CD4-positive, alpha-beta T cell treated with Interleukin-17A for 1 hour (primary cell): Measurements from ENCODE around the gene GGA1.
A peak's percentile ranks its signal among the peaks of the same experiment; 100 is the strongest.
"Not testable (repeated sequence)": the region's sequence is repeated elsewhere in the genome, so short reads cannot be mapped to it uniquely, and the experiment has no call there.

Source experiments
- DNase-seq: peaks from one replicate; pipeline ENCODE4 v3.0.0-alpha.2; 2020

Gene GGA1

DNA sequence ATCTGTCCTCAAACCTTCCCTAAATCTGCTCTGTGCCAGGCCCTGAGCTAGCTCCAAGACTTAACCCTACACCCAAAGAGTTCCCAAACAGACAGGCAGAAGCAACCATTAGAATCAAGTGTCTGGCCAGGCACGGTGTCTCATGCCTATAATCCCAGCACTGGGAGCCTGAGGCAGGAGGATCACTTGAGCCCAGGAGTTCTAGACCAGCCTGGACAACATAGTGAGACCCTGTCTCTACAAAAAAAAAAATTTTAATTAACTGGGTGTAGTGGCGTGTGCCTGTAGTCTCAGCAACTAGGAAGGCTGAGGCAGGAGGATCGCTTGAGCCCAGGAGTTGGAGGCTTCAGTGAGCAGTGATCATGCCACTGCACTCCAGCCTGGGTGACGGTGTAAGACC lies 47.9 kb downstream of the GGA1 start:
- not testable (repeated sequence) for DNase-seq

DNA sequence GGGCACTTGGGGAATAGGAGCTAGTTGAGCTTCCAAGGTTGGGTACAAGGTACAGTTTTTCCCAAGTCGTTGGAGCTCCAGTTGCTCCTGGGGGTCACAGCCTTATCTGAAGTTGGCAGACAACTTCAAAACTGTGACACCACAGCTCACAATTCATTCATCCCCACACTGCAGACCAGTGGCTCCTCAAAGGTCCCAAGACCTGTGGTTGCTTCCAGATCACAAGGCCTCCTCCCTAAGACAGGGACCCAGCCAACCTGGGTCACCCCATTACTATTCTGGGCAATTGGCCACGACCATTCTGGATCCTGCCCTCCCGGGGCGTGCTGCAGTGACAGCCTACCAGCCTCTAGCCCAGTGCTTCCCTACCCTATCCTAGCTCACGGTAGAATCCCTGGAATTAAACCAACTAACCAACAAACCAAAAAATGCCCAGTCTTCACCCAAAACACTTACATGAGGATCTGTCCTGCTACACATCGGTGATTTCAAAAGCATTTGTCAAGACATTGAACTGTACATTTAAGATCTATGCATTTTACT lies 49.0 kb downstream of the GGA1 start:
- no peak for DNase-seq

DNA sequence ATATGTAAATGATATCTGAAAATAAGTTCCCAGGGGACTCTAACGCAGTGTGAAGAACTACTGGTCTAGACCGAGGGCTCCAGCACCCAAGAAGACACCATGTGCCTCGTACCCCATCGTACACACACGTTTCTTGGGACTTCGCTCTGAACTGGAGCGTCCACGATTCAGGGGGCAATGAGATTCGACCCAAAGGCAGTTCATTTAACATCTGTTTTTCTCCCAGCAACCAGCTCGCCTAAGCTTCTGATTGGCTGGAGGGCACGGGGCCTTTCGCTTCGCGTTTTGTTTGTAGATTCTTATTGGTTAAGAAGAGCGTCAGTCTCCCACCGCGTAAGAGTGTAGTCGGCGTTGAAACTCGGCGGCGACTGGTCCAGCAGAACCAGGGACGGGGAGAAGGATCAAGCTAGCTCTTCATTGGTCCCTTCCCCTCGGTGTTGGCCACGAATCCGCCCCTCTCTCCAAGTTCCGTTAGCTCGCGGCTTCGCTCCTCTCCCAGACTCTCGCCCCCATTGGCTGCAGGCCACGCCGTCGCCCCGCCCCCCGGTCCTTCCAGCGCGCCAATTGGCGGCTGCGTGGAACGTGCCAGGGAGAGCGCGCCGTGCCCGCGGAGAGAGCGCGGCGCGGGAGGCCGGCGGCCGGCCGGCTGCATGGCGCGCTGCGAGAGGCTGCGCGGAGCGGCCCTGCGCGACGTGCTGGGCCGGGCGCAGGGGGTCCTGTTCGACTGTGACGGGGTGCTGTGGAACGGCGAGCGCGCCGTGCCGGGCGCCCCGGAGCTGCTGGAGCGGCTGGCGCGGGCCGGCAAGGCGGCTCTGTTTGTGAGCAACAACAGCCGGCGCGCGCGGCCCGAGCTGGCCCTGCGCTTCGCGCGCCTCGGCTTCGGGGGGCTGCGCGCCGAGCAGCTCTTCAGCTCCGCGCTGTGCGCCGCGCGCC lies 49.8 kb downstream of the GGA1 start, which contains the start of gene PDXP:
Gene PDXP (plus strand): TSS at position 591 of the 933 bp plus-strand sequence. CDS start 60 bp downstream, at position 651.
- DNase-seq: peak; percentile 99

DNA sequence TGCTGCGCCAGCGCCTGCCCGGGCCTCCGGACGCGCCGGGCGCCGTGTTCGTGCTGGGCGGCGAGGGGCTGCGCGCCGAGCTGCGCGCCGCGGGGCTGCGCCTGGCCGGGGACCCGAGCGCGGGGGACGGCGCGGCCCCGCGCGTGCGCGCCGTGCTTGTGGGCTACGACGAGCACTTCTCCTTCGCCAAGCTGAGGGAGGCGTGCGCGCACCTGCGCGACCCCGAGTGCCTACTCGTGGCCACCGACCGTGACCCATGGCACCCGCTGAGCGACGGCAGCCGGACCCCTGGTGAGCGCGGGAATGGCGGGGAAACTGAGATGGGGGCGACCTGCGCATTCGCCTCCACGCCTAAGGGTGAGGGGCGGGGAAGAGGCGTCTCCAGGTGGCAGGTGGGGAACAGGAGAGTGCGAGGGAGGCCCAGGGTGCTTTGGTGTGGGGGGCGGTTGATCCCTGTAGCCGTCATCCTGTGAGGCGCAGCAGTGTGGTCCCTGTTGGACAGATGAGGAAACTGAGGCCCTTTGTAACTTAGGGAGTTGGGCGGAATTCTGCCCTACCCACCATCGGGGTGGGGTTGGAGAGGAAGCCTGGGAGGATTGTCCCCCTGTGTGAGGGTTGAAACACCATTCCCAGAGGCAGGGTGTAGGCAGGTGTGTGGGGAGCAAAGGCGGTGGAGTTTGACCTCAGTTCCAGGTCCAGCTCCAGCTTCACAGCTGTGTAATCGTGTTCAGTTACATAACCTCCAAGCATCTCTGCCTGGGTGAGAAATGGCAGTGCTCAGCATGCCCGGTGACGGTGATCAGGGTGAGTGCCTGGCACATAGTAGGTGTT lies 50.6 kb downstream of the GGA1 start:
- DNase-seq: no peak

DNA sequence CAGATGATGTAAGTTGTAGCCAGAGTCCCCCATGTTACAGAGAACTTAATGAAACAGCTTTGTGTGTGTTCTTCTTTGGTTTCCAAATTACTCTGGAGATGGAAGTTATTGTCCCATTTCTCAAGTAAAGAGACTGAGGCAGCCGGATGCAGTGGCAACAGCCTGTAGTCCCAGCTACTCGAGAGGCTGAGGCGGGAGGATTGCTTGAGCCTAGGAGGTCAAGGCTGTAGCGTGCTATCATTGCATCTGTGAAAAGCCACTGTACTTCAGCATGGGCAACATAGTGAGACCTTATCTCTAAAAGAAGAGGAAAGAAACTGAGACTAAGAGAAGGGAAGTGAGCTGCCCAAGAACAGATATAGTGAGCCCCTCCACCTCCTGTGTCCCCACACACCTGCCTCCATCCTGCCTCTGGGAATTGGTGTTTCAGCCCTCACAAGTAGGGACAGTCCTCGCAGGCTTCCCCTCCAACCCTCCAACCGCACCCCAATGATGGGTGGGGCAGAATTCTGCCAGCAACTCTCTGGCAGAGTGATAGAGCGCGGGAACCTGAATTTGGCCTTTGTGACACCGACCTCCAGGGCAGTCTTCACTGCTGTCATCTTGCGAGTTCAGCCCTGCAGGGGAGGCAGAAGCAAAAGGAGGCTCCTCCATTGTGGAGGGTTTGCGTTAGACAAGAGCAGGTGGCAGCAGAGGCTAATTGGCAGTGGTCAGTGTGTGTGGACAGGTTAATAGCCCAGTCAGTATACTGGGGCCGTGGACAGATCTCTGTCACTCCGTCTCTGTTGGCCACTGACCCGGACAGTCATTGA lies 51.5 kb downstream of the GGA1 start:
- no peak for DNase-seq

DNA sequence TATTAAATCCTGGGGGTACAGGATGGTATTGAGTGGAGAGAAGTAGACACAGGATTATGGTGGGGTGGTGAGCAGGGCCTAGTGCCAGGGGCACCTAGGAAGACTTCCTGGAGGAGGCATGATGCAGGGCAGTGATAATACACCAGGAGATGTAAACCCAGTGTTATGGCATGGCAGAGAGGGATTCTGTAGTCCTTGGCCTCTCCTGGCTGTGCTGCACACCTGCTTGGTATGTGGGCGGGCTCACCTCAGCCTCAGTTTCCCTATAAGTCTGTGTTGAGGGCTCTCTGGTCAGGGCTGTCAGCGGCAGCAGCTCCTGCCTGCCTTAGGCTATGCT lies 52.0 kb downstream of the GGA1 start:
- DNase-seq: no peak

GRCh38 chr22:37661160-37661924 lies 52.7 kb downstream of the GGA1 start:
- peak; percentile 52 for DNase-seq

GRCh38 chr22:37662039-37662438 lies 53.4 kb downstream of the GGA1 start:
- no peak for DNase-seq

DNA sequence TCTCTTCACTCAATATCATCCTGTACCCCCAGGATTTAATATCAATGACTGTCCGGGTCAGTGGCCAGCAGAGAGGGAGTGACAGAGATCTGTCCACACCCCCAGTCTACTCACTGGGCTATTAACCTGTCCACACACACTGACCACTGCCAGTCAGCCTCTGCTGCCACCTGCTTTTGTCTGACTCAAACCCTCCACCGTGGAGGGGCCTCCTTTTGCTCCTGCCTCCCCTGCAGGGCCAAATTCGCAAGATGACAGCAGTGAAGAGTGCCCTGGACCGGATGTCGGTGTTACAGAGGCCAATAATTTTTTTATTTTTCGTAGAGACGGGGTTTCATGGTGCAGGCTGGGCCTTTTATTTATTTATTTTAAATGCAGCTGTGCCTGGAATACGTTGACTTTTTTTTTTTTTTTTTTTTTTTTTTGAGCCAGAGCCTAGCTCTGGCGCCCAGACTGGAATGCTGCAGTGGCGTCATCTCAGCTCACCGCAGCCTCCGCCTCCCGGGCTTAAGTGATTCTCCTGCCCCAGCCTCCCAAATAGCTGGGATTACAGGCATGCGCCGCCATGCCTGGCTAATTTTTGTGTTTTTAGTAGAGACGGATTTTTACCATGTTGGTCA lies 55.0 kb downstream of the GGA1 start:
- no peak for DNase-seq

DNA sequence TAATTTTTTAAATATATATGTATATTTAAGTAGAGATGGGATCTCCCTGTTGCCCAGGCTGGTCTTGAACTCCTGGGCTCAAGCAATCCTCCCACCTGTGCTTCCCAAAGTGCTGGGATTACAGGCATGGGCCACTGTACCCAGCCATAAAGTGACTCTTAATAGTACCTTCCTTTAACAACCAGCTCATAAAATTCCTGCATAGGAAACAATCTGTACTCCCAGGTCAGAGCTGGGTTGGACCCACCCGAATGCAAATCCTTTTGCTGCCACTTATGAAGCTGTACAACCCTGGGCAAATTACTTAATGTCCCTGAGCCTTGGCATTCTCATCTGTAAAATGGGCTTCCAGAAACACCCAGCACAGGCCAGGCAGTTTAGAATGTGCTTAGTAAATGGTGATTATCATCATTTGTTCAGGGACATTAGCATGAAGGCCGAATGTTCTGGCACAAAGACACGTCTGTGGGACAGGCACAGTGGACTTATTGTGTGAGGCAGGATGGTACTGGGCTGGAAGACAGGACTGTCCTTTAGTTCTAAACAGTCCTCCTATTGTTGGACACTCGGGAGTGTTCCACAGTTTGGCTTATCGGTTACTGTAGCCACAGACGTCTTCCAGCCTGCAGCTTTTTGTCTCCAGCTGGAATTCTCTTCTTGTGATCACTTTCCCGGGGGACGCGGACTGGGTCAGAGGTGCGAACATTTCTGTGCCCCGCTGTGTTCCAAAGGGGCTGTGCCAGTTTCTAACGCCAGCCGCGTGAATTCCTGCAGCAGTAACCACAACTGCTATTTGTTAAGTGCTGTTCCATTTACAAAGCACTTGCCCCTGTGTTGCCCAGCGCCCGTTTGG lies 55.8 kb downstream of the GGA1 start:
- DNase-seq: no peak

DNA sequence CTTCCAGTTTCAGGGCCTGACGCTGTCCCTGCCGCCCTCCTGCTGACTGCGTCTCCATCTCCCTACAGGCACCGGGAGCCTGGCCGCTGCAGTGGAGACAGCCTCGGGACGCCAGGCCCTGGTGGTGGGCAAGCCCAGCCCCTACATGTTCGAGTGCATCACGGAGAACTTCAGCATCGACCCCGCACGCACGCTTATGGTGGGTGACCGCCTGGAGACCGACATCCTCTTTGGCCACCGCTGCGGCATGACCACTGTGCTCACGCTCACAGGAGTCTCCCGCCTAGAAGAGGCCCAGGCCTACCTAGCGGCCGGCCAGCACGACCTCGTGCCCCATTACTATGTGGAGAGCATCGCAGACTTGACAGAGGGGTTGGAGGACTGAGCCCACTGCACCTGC lies 56.9 kb downstream of the GGA1 start:
- no peak for DNase-seq

DNA sequence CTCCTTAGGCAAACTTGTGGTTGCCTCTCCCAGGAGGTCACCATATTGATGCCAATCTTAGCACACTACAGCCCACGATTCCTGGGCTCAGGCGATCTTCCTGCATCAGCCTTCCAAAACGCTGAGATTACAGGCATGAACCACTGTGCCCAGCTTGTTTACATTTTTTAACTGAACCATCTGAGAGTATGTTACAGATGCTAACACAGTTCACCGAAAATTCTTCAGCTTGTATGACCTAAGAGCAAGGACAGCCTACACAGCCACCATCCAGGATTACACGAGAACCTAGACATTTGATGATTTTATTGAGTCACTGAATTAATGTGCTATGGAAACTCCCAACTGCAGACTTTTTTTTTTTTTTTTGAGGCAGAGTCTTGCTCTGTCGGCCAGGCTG lies 61.0 kb downstream of the GGA1 start:
- no peak for DNase-seq

DNA sequence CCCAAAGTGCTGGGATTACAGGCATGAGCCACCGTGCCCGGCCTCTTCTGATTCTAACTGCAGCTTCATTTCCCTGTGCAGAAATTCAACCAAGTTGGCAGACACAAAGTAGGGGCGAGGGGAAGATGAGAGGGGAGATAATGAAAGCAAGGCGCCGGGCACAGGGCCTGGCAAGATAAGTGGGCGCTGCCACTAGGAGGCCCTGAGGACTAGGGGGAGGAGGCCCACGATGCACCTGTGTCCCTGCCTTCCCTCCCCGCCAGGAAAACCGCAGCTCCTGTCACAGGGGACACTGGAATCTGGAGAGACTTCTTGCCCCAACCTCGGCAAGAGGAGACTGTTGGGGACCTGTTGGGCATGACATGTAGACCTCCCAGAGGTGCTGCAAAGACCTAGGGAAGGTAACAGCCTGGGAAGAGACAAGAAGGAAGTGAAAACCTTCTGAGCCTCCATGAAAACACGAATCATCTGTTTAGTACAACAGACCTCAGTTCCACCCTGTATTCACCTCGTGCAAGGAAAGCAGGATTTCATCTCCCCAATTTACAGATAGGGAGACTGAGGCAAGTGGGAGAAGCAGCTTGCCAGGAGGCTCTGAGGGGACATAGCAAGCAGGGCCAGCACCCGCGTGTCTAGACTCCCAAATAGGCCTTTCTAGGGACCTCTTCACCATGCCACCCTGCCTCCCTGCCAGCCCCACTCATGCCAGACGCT lies 63.7 kb downstream of the GGA1 start:
- peak; percentile 28 for DNase-seq

DNA sequence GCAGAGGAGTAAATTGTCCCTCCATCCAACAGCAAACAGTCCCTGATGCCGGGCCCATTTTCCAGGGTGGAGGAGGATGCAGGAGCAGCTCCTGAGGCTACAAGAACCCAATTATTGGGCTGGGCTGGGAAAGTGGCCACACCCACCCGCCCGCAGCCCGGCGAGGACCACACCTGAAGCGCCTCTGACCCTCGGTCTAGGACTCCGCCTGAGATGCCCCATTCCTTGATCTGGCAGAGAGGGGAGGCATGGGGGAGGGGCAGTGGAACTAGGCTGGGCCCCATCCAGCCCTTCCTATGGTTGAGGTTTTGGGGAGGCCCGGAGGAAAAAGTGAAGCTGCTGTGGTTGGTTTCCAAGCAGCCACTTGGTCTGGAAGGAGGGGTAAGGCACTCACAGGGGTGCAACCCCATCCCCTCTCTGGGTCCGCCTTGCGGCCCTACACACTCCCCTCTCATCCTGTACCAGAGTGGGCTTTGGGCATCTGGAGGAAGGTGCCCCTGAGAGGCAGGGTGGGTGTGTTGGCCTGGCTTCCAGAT lies 64.4 kb downstream of the GGA1 start:
- DNase-seq: no peak

- DNase-seq: no peak
Observed at GRCh38 chr22:37674248-37674647, 65.6 kb downstream of the GGA1 start.

GRCh38 chr22:37674951-37675929 lies 66.6 kb downstream of the GGA1 start, which contains the start of gene LGALS1:
Gene LGALS1, plus strand, starts transcription at chr22:37675636. Its CDS starts 67 bp downstream, at chr22:37675703.
- DNase-seq: peak; percentile 73

DNA sequence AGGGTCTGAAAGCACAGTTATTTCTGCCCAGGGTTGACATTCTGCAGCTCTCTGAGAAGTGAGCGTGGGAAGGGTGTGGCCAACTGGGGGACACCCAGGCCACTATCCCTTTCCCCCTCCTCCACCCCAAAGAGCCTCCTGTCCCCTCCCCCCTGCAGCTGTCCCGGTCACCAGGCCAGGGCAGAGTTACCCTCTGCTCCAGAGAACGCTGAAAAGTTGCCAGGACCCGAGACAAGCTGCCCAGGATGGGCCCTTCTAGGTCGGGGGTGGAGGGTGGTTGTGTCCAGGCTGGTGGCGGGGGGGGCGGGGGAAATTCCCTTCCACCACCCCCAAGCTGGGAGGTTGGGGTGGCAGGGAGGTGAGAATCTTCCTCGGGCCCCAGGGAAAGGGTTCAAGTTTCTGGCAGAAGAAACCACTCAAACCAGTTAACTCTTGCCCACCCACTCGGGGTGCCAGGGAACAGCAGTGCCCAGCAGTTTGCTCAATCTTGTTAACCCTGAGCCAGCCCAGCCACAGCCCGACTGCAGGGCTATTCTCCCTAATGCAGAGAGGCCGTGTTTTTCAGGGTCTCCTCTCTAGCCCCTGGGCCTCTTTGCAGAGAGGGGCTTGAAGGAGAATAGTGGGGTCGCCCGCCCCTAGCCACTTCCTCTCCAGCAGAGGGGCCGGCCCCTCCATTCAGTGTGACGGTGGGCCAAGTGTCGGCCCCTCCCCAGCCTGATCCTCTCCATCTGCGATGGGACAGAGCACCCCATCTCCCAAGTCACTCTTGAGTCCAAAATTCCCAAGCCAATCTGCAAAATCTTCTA lies 67.5 kb downstream of the GGA1 start:
- peak; percentile 54 for DNase-seq
